HCT116 (cell line): Measurements from ENCODE around the gene C11orf68. TPM values are rescaled to one million over a fixed set of nuclear protein-coding genes. Genes with fewer than 3 reads are reported as not detected.

Source experiments
- ATAC-seq: fragments of 200-7000 bp; cut with Tn5 transposase; 2 replicates; pipeline ENCODE4 v1.9.1; 2020; ENCODE audit warnings: mild to moderate bottlenecking, moderate library complexity
- BruUV-seq: library from RNA; stranded (reverse); fragments of 400-500 nt; replicated peaks from 2 replicates; lab custom pipeline; 2021; lab: Mats Ljungman, UMichigan
- CTCF ChIA-PET: fragments of 300-600 bp; sonication (Branson Sonifier 250); formaldehyde crosslinking; loops from one replicate; lab custom pipeline; 2021; ENCODE audit warnings: antibody characterized with exemption; lab: Charles Lee
- POLR2A ChIA-PET: fragments of 300-600, 350-600 bp; sonication (Branson Sonifier 250); formaldehyde crosslinking; loops from one replicate; lab custom pipeline; 2021; ENCODE audit warnings: antibody characterized with exemption; lab: Charles Lee
- RAD21 ChIA-PET, 2 experiments: fragments of 300-600 bp; sonication (Branson Sonifier 250); formaldehyde crosslinking; loops; one replicate each; lab custom pipeline; 2023; ENCODE audit warnings: low total read pairs in 2 of 2; ENCODE audit not compliant: uncharacterized antibody in 2 of 2, unreplicated experiment in 2 of 2, low non-redundant PET in 1 of 2; lab: Charles Lee
- DNase-seq: peaks from one replicate; pipeline ENCODE4 v3.0.0-alpha.2; 2010; ENCODE audit warnings: low read depth, low spot score
- H2AFZ ChIP-seq: fragments of 200-600 bp; shearing (Covaris generic), sonication (generic); 2 replicates; pipeline ENCODE4 v1.6.1; 2017; ENCODE audit warnings: low read depth, mixed run types, mixed read lengths, antibody characterized with exemption, low read length; ENCODE audit not compliant: poor library complexity, severe bottlenecking
- H3K27ac ChIP-seq: 2 replicates; pipeline ENCODE4 v1.5.1; 2012; ENCODE audit warnings: low read depth, low read length
- H3K27me3 ChIP-seq: fragments of 200-600 bp; sonication (generic); 2 replicates; pipeline ENCODE4 v1.6.1; 2016; ENCODE audit warnings: mixed run types, low read length, mixed read lengths; ENCODE audit not compliant: insufficient read depth
- H3K36me3 ChIP-seq, 2 experiments: fragments of 200-500 bp in 1 of 2; fragments of 200-600 bp in 1 of 2; sonication (Bioruptor generic) in 1 of 2; sonication (generic) in 1 of 2; 2 replicates each; pipeline versions ENCODE4 v1.5.1 to v1.6.1; 2014 to 2016; ENCODE audit warnings: low read length in 2 of 2, inconsistent platforms in 1 of 2, mixed read lengths in 1 of 2, mixed run types in 1 of 2; ENCODE audit not compliant: insufficient read depth in 2 of 2, control insufficient read depth in 1 of 2
- H3K4me1 ChIP-seq, 2 experiments: fragments of 200-600 bp in 1 of 2; sonication (generic) in 1 of 2; 2 replicates each; pipeline versions ENCODE4 v1.5.1 to v1.6.1; 2012 to 2017; ENCODE audit warnings: low read length in 2 of 2, inconsistent platforms in 1 of 2, mild to moderate bottlenecking in 1 of 2, mixed read lengths in 1 of 2, mixed run types in 1 of 2, moderate library complexity in 1 of 2; ENCODE audit not compliant: insufficient read depth in 2 of 2, control insufficient read depth in 1 of 2
- H3K4me2 ChIP-seq: fragments of 200-600 bp; sonication (generic); 2 replicates; pipeline ENCODE4 v1.6.1; 2017; ENCODE audit warnings: mixed run types, low read length, mixed read lengths
- H3K4me3 ChIP-seq, 2 experiments: fragments of 200-600 bp in 1 of 2; sonication (generic) in 1 of 2; replicated peaks in 1 of 2; 2 replicates each; pipeline ENCODE4 v1.5.1; 2011 to 2016; ENCODE audit warnings: low read length in 2 of 2, control low read depth in 1 of 2, low read depth in 1 of 2, mild to moderate bottlenecking in 1 of 2, mixed read lengths in 1 of 2, mixed run types in 1 of 2
- H3K79me2 ChIP-seq: fragments of 200-600 bp; sonication (generic); 2 replicates; pipeline ENCODE4 v1.6.1; 2017; ENCODE audit warnings: mild to moderate bottlenecking, mixed run types, low read length, moderate library complexity, mixed read lengths; ENCODE audit not compliant: insufficient read depth
- H3K9ac ChIP-seq: fragments of 200-600 bp; sonication (generic); 2 replicates; pipeline ENCODE4 v1.6.1; 2016; ENCODE audit warnings: low read length, mixed read lengths
- H3K9me2 ChIP-seq: fragments of 200-600 bp; sonication (generic), shearing (Covaris generic); 2 replicates; pipeline ENCODE4 v1.6.1; 2017; ENCODE audit warnings: mixed run types, mild to moderate bottlenecking, moderate library complexity; ENCODE audit not compliant: insufficient read depth
- H3K9me3 ChIP-seq, 2 experiments: fragments of 200-500 bp in 1 of 2; fragments of 200-600 bp in 1 of 2; sonication (Bioruptor generic) in 1 of 2; sonication (generic) in 1 of 2; 2 replicates each; pipeline ENCODE4 v1.6.1; 2014 to 2017; ENCODE audit warnings: low read length in 2 of 2, mixed read lengths in 2 of 2, inconsistent platforms in 1 of 2, low read depth in 1 of 2, mild to moderate bottlenecking in 1 of 2, mixed run types in 1 of 2, moderate library complexity in 1 of 2; ENCODE audit not compliant: control insufficient read depth in 1 of 2, insufficient read depth in 1 of 2
- H4K20me1 ChIP-seq: fragments of 200-600 bp; sonication (generic), shearing (Covaris generic); 2 replicates; pipeline ENCODE4 v1.6.1; 2017; ENCODE audit warnings: mixed run types, mild to moderate bottlenecking, moderate library complexity; ENCODE audit not compliant: insufficient read depth
- ATF3 ChIP-seq: IDR thresholded peaks from 2 replicates; pipeline ENCODE4 v1.6.1; 2012
- CBX3 ChIP-seq: IDR thresholded peaks from 2 replicates; pipeline ENCODE4 v1.6.1; 2012; ENCODE audit warnings: low read depth
- CEBPB ChIP-seq: IDR thresholded peaks from 2 replicates; pipeline ENCODE4 v1.6.1; 2012; ENCODE audit warnings: low read depth
- CTCF ChIP-seq, 3 experiments: fragments of 200-600 bp in 1 of 3; sonication (generic) in 1 of 3; IDR thresholded peaks in 2 of 3; conservative IDR thresholded peaks in 1 of 3; 2 replicates each; pipeline ENCODE4 v1.5.1; 2012 to 2017; ENCODE audit warnings: low read depth in 2 of 3, low read length in 2 of 3, antibody characterized with exemption in 1 of 3, borderline replicate concordance in 1 of 3, control low read depth in 1 of 3, mild to moderate bottlenecking in 1 of 3, mixed read lengths in 1 of 3, mixed run types in 1 of 3, moderate library complexity in 1 of 3; ENCODE audit not compliant: insufficient read depth in 1 of 3
- EGR1 ChIP-seq: IDR thresholded peaks from 2 replicates; pipeline ENCODE4 v1.6.1; 2012; ENCODE audit warnings: low read depth
- EZH2 ChIP-seq: fragments of 200-600 bp; sonication (generic); IDR thresholded peaks from 2 replicates; pipeline ENCODE4 v1.6.1; 2017; ENCODE audit warnings: antibody characterized with exemption, mixed run types
- EZH2phosphoT487 ChIP-seq: fragments of 200-600 bp; IDR thresholded peaks from 2 replicates; pipeline ENCODE4 v1.6.1; 2018; ENCODE audit warnings: antibody characterized with exemption, borderline replicate concordance
- FOSL1 ChIP-seq: IDR thresholded peaks from 2 replicates; pipeline ENCODE4 v1.6.1; 2012; ENCODE audit warnings: low read depth
- JUND ChIP-seq: IDR thresholded peaks from 2 replicates; pipeline ENCODE4 v1.6.1; 2012
- MAX ChIP-seq: IDR thresholded peaks from 2 replicates; pipeline ENCODE4 v1.6.1; 2012
- POLR2A ChIP-seq: IDR thresholded peaks from 2 replicates; pipeline ENCODE4 v1.7.0; 2011; ENCODE audit warnings: borderline replicate concordance; ENCODE audit not compliant: insufficient read depth, insufficient read length; ENCODE audit errors: extremely low read depth
- RAD21 ChIP-seq: IDR thresholded peaks from 2 replicates; pipeline ENCODE4 v1.6.1; 2012; ENCODE audit warnings: low read depth, mild to moderate bottlenecking
- REST ChIP-seq: IDR thresholded peaks from 2 replicates; pipeline ENCODE4 v1.6.1; 2012; ENCODE audit warnings: low read depth
- SIN3A ChIP-seq: IDR thresholded peaks from 2 replicates; pipeline ENCODE4 v1.6.1; 2012; ENCODE audit warnings: low read depth
- SRF ChIP-seq: IDR thresholded peaks from 2 replicates; pipeline ENCODE4 v1.6.1; 2012; ENCODE audit warnings: low read depth
- TCF7L2 ChIP-seq: IDR thresholded peaks from 2 replicates; pipeline ENCODE4 v1.7.0; 2011; ENCODE audit warnings: borderline replicate concordance, inconsistent platforms; ENCODE audit not compliant: insufficient read depth, insufficient read length; ENCODE audit errors: extremely low read depth
- YY1 ChIP-seq: IDR thresholded peaks from 2 replicates; pipeline ENCODE4 v1.6.1; 2011; ENCODE audit warnings: low read length, low read depth, moderate library complexity, mild to moderate bottlenecking; ENCODE audit not compliant: insufficient replicate concordance; ENCODE audit errors: extremely low read depth
- ZBTB33 ChIP-seq: IDR thresholded peaks from 2 replicates; pipeline ENCODE4 v1.6.1; 2011; ENCODE audit warnings: mild to moderate bottlenecking, low read length, moderate library complexity; ENCODE audit not compliant: insufficient replicate concordance; ENCODE audit errors: extremely low read depth
- ZFX ChIP-seq: fragments of 450-650 bp; IDR thresholded peaks from 2 replicates; pipeline ENCODE4 v1.6.1; 2017
- ZNF274 ChIP-seq: fragments of 200-500 bp; sonication (Bioruptor generic); IDR thresholded peaks from 2 replicates; pipeline ENCODE4 v1.6.1; 2014; ENCODE audit warnings: mild to moderate bottlenecking, low read depth, low read length, inconsistent platforms
- intact Hi-C: fragments of 100-400 bp; cut with micrococcal nuclease; formaldehyde crosslinking; loops from 2 replicates; pipeline ENCODE4 v1.10.0; 2022
- total RNA-seq: library from RNA; stranded (reverse); gene quantifications from one replicate; pipeline ENCODE4 v1.2.1, GENCODE V29; 2021; ENCODE audit not compliant: unreplicated experiment

The C11orf68 gene
- total RNA-seq, 1 experiment from 2014 or later, result 49.8 TPM

GRCh38 chr11:65880027-65880426, 38.8 kb downstream of the C11orf68 start:
- ChIA-PET RAD21 (no interaction called here), POLR2A (no interaction called here)
- TF ChIP-seq EZH2phosphoT487 (no peak), SRF (no peak), ZFX (no peak), ZBTB33 (no peak), YY1 (no peak), REST (no peak), FOSL1 (no peak), EZH2 (no peak), CEBPB (no peak), ATF3 (no peak), MAX (no peak), SIN3A (no peak), JUND (no peak), CTCF (IDR thresholded peaks at IDR 0.05 in 2 of 3, conservative IDR thresholded peaks at IDR 0.05 in 1 of 3; ENCODE audit: borderline replicate concordance in 1 of 3, insufficient read depth in 1 of 3, low read depth in 2 of 3, low read length in 2 of 3) (no peak), POLR2A (no peak), CBX3 (no peak), ZNF274 (no peak), EGR1 (no peak), RAD21 (no peak), TCF7L2 (no peak)

More at GRCh38 chr11:65880027-65880426, 38.8 kb downstream of the C11orf68 start:
- peaks cover 5 to 29% of the 10 kb centered on the region in 2 experiments; a peak in 2 of 4 replicates for H3K36me3 ChIP-seq
- peaks cover 15% of the 10 kb centered on the region; the same call in 1 of the 2 replicates for H3K79me2 ChIP-seq
- H3K9me3 ChIP-seq, result no peaks in the 10 kb centered on the region
- no peak overlapping the region for H3K4me2 ChIP-seq
- no peak overlapping the region for H3K9ac ChIP-seq
- ATAC-seq, result no peak
- no peaks in the 10 kb centered on the region for H3K27me3 ChIP-seq
- DNase-seq, result no peak
- no TSS peak for BruUV-seq
- no peak overlapping the region for H3K27ac ChIP-seq
- intact Hi-C loops, result no loop called here
- H4K20me1 ChIP-seq, result no peaks in the 10 kb centered on the region
- no peak overlapping the region for H3K4me3 ChIP-seq
- H2AFZ ChIP-seq, result no peak overlapping the region
- CTCF ChIA-PET, result no interaction called here
- peaks cover 2 to 9% of the 10 kb centered on the region in 2 experiments; a peak in 3 of 4 replicates for H3K4me1 ChIP-seq
- H3K9me2 ChIP-seq, result no peaks in the 10 kb centered on the region
